HG03103 (cell line): ENCODE measurements around the gene LRTM2.

ENCODE experiments used
- ATAC-seq: cut with Tn5 transposase; IDR thresholded peaks from one replicate; pipeline ENCODE4 v1.9.1; 2021; ENCODE audit warnings: low read depth; ENCODE audit not compliant: unreplicated experiment

LRTM2 gene

GRCh38 chr12:1827826-1828805, 7.8 kb downstream of the LRTM2 start:
- ATAC-seq = no peak

GRCh38 chr12:1828856-1829255, 8.5 kb downstream of the LRTM2 start:
- ATAC-seq = no peak

GRCh38 chr12:1829306-1829900, 9.0 kb downstream of the LRTM2 start:
- ATAC-seq = no peak

GRCh38 chr12:1830401-1830845, 10.1 kb downstream of the LRTM2 start:
- ATAC-seq = no peak

GRCh38 chr12:1830981-1831963, 10.9 kb downstream of the LRTM2 start:
- ATAC-seq = no peak

- no peak for ATAC-seq
These were observed 12.6 kb downstream of the LRTM2 start for GRCh38 chr12:1832801-1833595.

- ATAC-seq = no peak
These were observed 13.2 kb downstream of the LRTM2 start for GRCh38 chr12:1833596-1834028.

GRCh38 chr12:1834186-1834925, 14.0 kb downstream of the LRTM2 start:
- ATAC-seq = no peak

- ATAC-seq = no peak
These were observed 15.1 kb downstream of the LRTM2 start for GRCh38 chr12:1835211-1836131.

GRCh38 chr12:1836241-1836803, 16.0 kb downstream of the LRTM2 start:
- ATAC-seq = no peak

- no peak for ATAC-seq
These were observed 16.6 kb downstream of the LRTM2 start for GRCh38 chr12:1836854-1837421.

- no peak for ATAC-seq
These were observed 17.3 kb downstream of the LRTM2 start for GRCh38 chr12:1837541-1838204.

- ATAC-seq = no peak
These were observed 18.0 kb downstream of the LRTM2 start for GRCh38 chr12:1838205-1838993.

- ATAC-seq = no peak
These were observed 18.6 kb downstream of the LRTM2 start for GRCh38 chr12:1838994-1839365.

GRCh38 chr12:1839464-1839863, 19.1 kb downstream of the LRTM2 start:
- no peak for ATAC-seq
